Parathyroid adenoma (tissue), 2 donors: Measurements from ENCODE around the gene HTR7.

Experiments
- H2AFZ ChIP-seq: fragments of 300-600 bp; sonication (generic); one replicate; pipeline ENCODE4 v1.7.0; 2017; ENCODE audit warnings: antibody characterized with exemption, mild to moderate bottlenecking
- H3K27ac ChIP-seq: fragments of 300-600 bp; sonication (generic); one replicate; pipeline ENCODE4 v1.7.0; 2017
- H3K27me3 ChIP-seq: fragments of 300-600 bp; sonication (generic); one replicate; pipeline ENCODE4 v1.7.0; 2017; ENCODE audit warnings: low read length; ENCODE audit not compliant: control insufficient read depth, insufficient read depth
- H3K36me3 ChIP-seq: fragments of 300-600 bp; sonication (generic); one replicate; pipeline ENCODE4 v1.7.0; 2017; ENCODE audit warnings: low read length; ENCODE audit not compliant: control insufficient read depth, insufficient read depth
- H3K4me1 ChIP-seq: fragments of 300-600 bp; sonication (generic); one replicate; pipeline ENCODE4 v1.7.0; 2017; ENCODE audit warnings: control low read depth
- H3K4me2 ChIP-seq: fragments of 300-600 bp; sonication (generic); one replicate; pipeline ENCODE4 v1.7.0; 2017; ENCODE audit warnings: low read length
- H3K4me3 ChIP-seq: fragments of 300-600 bp; sonication (generic); one replicate; pipeline ENCODE4 v1.7.0; 2017; ENCODE audit warnings: low read depth, low read length
- H3K79me2 ChIP-seq: fragments of 300-600 bp; sonication (generic); one replicate; pipeline ENCODE4 v1.7.0; 2017; ENCODE audit warnings: control low read depth
- H3K9ac ChIP-seq: fragments of 300-600 bp; sonication (generic); one replicate; pipeline ENCODE4 v1.7.0; 2017; ENCODE audit warnings: mild to moderate bottlenecking
- H3K9me3 ChIP-seq: fragments of 300-600 bp; sonication (generic); one replicate; pipeline ENCODE4 v1.7.0; 2017; ENCODE audit warnings: low read length; ENCODE audit not compliant: control insufficient read depth
- CTCF ChIP-seq: fragments of 300-600 bp; sonication (generic); IDR thresholded peaks from one replicate; pipeline ENCODE4 v1.7.0; 2017; ENCODE audit warnings: antibody characterized with exemption, mild to moderate bottlenecking
- donor health status: primary hyperparathyroidism.

HTR7 gene

GRCh38 chr10:90746829-90747228 is 111.0 kb downstream of the HTR7 start:
- no peak overlapping the region for H3K4me2 ChIP-seq

GRCh38 chr10:90745565-90745964 is 112.3 kb downstream of the HTR7 start:
- H3K79me2 ChIP-seq, result peaks cover 5% of the 10 kb centered on the region
- H3K9ac ChIP-seq, result no peak overlapping the region
- H3K4me1 ChIP-seq, result peaks cover 6% of the 10 kb centered on the region
- no peak overlapping the region for H3K4me3 ChIP-seq
- H3K27ac ChIP-seq, result no peak overlapping the region
- H3K4me2 ChIP-seq, result no peak overlapping the region
- no peak overlapping the region for H2AFZ ChIP-seq
- no peaks in the 10 kb centered on the region for H3K27me3 ChIP-seq
- no peaks in the 10 kb centered on the region for H3K36me3 ChIP-seq
- no peaks in the 10 kb centered on the region for H3K9me3 ChIP-seq
- TF ChIP-seq CTCF, result no peak

More at GRCh38 chr10:90746829-90747228, 111.0 kb downstream of the HTR7 start:
- no peak for TF ChIP-seq CTCF
- H3K36me3 ChIP-seq, result no peaks in the 10 kb centered on the region
- H3K4me1 ChIP-seq, result peaks cover 6% of the 10 kb centered on the region
- no peak overlapping the region for H3K9ac ChIP-seq
- no peak overlapping the region for H2AFZ ChIP-seq
- H3K4me3 ChIP-seq, result no peak overlapping the region
- no peaks in the 10 kb centered on the region for H3K9me3 ChIP-seq
- peaks cover 15% of the 10 kb centered on the region for H3K79me2 ChIP-seq
- no peaks in the 10 kb centered on the region for H3K27me3 ChIP-seq
- no peak overlapping the region for H3K27ac ChIP-seq

GRCh38 chr10:90743291-90743690 is 114.5 kb downstream of the HTR7 start:
- Histone ChIP-seq H2AFZ (no peak overlapping the region), H3K4me2 (no peak overlapping the region), H3K9ac (no peak overlapping the region), H3K79me2 (no peaks in the 10 kb centered on the region), H3K4me3 (no peak overlapping the region), H3K27ac (no peak overlapping the region), H3K4me1 (peaks cover 6% of the 10 kb centered on the region), H3K27me3 (no peaks in the 10 kb centered on the region), H3K9me3 (no peaks in the 10 kb centered on the region), H3K36me3 (no peaks in the 10 kb centered on the region)
- no peak for TF ChIP-seq CTCF

- H3K27me3 ChIP-seq, result no peaks in the 10 kb centered on the region
- peaks cover 6% of the 10 kb centered on the region for H3K4me1 ChIP-seq
- no peak overlapping the region for H3K9ac ChIP-seq
- H3K27ac ChIP-seq, result peak overlapping the region; percentile 10
- no peaks in the 10 kb centered on the region for H3K9me3 ChIP-seq
- H3K79me2 ChIP-seq, result no peaks in the 10 kb centered on the region
- H3K4me3 ChIP-seq, result no peak overlapping the region
- no peak for TF ChIP-seq CTCF
- peak overlapping the region; percentile 45 for H2AFZ ChIP-seq
- no peaks in the 10 kb centered on the region for H3K36me3 ChIP-seq
- no peak overlapping the region for H3K4me2 ChIP-seq
Observed at GRCh38 chr10:90741926-90742565, 115.8 kb downstream of the HTR7 start.

- H3K36me3 ChIP-seq, result no peaks in the 10 kb centered on the region
- H3K27me3 ChIP-seq, result no peaks in the 10 kb centered on the region
- no peak overlapping the region for H3K27ac ChIP-seq
- no peak overlapping the region for H2AFZ ChIP-seq
- no peaks in the 10 kb centered on the region for H3K79me2 ChIP-seq
- H3K4me3 ChIP-seq, result no peak overlapping the region
- TF ChIP-seq CTCF, result no peak
- no peak overlapping the region for H3K9ac ChIP-seq
- peaks cover 6% of the 10 kb centered on the region for H3K4me1 ChIP-seq
- H3K9me3 ChIP-seq, result no peaks in the 10 kb centered on the region
- H3K4me2 ChIP-seq, result no peak overlapping the region
Observed at GRCh38 chr10:90740265-90740664, 117.6 kb downstream of the HTR7 start.
